ENCODE data around the gene ZNRF1. TPM values are rescaled to one million over a fixed set of nuclear protein-coding genes. Genes with fewer than 3 reads are reported as not detected.

Gene ZNRF1
- total and polyA plus RNA-seq, 2 of the 13 experiments (the other 11 are each of a cell fraction or from before 2014, with no cell fraction given) = 43.9 to 58.7 TPM

- TF ChIP-seq GABPB1 (CRISPR knock-in tag; IDR thresholded peaks at IDR 0.05) (peak; percentile 47; the same call in 1 of the 2 replicates), GZF1 (CRISPR knock-in tag; IDR thresholded peaks at IDR 0.05) (0 out of 2 replicates have a peak, but pooled peaks have one; percentile 15), HOXA9 (CRISPR knock-in tag; IDR thresholded peaks at IDR 0.05; ENCODE audit: borderline replicate concordance) (0 out of 2 replicates have a peak, but pooled peaks have one; percentile 85), GTF3A (CRISPR knock-in tag; conservative IDR thresholded peaks at IDR 0.05) (no peak), MED1 (CRISPR knock-in tag; IDR thresholded peaks at IDR 0.05) (no peak; the same call in 1 of the 2 replicates), FOXO1 (CRISPR knock-in tag; IDR thresholded peaks at IDR 0.05) (no peak), ZMYM2 (CRISPR knock-in tag; IDR thresholded peaks at IDR 0.05) (no peak), RORA (CRISPR knock-in tag; IDR thresholded peaks at IDR 0.05) (no peak), ZNF124 (CRISPR knock-in tag; IDR thresholded peaks at IDR 0.05) (no peak), ZBTB21 (CRISPR knock-in tag; IDR thresholded peaks at IDR 0.05) (no peak), ARHGAP35 (CRISPR knock-in tag; IDR thresholded peaks at IDR 0.05; ENCODE audit: borderline replicate concordance) (0 out of 2 replicates have a peak, but pooled peaks have one; percentile 62), HNRNPLL (IDR thresholded peaks at IDR 0.05; ENCODE audit: low read depth, low read length, poor library complexity, severe bottlenecking) (peak; percentile 39), PCBP2 (optimal IDR thresholded peaks at IDR 0.05; ENCODE audit: low read depth, low read length, poor library complexity, severe bottlenecking) (no peak), RXRA (CRISPR knock-in tag; IDR thresholded peaks at IDR 0.05) (no peak), TARDBP (CRISPR knock-in tag; IDR thresholded peaks at IDR 0.05) (0 out of 2 replicates have a peak, but pooled peaks have one; percentile 55), ZNF776 (CRISPR knock-in tag; IDR thresholded peaks at IDR 0.05) (no peak; the same call in none of the 2 replicates), TCF7 (IDR thresholded peaks at IDR 0.05; ENCODE audit: low read depth) (no peak), ZNF44 (CRISPR knock-in tag; IDR thresholded peaks at IDR 0.05) (no peak), ERF (CRISPR knock-in tag; IDR thresholded peaks at IDR 0.05) (0 out of 2 replicates have a peak, but pooled peaks have one; percentile 34), SAP130 (CRISPR knock-in tag; IDR thresholded peaks at IDR 0.05; ENCODE audit: low read depth) (peak; percentile 65), ZNF792 (CRISPR knock-in tag; IDR thresholded peaks at IDR 0.05) (peak; percentile 10; the same call in 1 of the 2 replicates), ZNF83 (CRISPR knock-in tag; IDR thresholded peaks at IDR 0.05; ENCODE audit: borderline replicate concordance) (no peak), CTCF (CRISPR knock-in tag; IDR thresholded peaks at IDR 0.05) (0 out of 2 replicates have a peak, but pooled peaks have one; percentile 20), TBX2 (CRISPR knock-in tag; IDR thresholded peaks at IDR 0.05; ENCODE audit: borderline replicate concordance) (peak; percentile 50; the same call in 1 of the 2 replicates), ZNF652 (CRISPR knock-in tag; IDR thresholded peaks at IDR 0.05; ENCODE audit: borderline replicate concordance, low read depth) (no peak), KDM3A (CRISPR knock-in tag; IDR thresholded peaks at IDR 0.05; ENCODE audit: low read depth) (no peak), ZNF724P (CRISPR knock-in tag; IDR thresholded peaks at IDR 0.05; ENCODE audit: borderline replicate concordance) (peak; percentile 76)
- TF ChIP-seq, protein P1, sequence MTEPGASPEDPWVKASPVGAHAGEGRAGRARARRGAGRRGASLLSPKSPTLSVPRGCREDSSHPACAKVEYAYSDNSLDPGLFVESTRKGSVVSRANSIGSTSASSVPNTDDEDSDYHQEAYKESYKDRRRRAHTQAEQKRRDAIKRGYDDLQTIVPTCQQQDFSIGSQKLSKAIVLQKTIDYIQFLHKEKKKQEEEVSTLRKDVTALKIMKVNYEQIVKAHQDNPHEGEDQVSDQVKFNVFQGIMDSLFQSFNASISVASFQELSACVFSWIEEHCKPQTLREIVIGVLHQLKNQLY (CRISPR knock-in tag; IDR thresholded peaks at IDR 0.05) = no peak
- TF ChIP-seq, protein P2, sequence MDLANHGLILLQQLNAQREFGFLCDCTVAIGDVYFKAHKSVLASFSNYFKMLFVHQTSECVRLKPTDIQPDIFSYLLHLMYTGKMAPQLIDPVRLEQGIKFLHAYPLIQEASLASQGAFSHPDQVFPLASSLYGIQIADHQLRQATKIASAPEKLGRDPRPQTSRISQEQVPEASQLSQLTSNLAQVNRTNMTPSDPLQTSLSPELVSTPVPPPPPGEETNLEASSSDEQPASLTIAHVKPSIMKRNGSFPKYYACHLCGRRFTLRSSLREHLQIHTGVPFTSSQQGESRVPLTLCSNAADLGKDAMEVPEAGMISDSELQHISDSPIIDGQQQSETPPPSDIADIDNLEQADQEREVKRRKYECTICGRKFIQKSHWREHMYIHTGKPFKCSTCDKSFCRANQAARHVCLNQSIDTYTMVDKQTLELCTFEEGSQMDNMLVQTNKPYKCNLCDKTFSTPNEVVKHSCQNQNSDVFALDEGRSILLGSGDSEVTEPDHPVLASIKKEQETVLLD (CRISPR knock-in tag; IDR thresholded peaks at IDR 0.05; ENCODE audit: low read depth) = no peak; the same call in 1 of the 2 replicates
Observed at GRCh38 chr16:74999609-75000480, 1.0 kb downstream of the ZNRF1 start (continued).

All from HepG2 (cell line).